ENCODE measurements around the gene BEND2.

DNA sequence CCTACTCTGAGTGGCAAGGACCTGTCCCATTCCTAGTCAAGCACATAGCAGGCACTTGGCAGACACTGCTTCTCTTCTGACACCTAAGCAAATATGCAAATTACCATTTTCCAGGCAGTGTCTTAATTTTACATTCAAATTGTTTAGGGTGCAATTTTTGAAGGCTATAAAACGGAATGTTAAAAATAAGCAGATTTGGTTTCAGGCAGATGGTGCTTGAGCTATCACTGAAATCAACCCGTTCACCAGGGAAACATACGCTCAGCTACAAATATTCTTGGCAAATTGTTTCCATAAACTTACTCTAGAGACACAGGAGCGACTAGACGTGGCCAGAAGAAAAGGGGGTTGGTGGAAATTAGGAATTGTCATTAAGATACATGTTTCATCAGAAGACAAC lies 45.7 kb downstream of the BEND2 start:
- TF ChIP-seq, protein P1, sequence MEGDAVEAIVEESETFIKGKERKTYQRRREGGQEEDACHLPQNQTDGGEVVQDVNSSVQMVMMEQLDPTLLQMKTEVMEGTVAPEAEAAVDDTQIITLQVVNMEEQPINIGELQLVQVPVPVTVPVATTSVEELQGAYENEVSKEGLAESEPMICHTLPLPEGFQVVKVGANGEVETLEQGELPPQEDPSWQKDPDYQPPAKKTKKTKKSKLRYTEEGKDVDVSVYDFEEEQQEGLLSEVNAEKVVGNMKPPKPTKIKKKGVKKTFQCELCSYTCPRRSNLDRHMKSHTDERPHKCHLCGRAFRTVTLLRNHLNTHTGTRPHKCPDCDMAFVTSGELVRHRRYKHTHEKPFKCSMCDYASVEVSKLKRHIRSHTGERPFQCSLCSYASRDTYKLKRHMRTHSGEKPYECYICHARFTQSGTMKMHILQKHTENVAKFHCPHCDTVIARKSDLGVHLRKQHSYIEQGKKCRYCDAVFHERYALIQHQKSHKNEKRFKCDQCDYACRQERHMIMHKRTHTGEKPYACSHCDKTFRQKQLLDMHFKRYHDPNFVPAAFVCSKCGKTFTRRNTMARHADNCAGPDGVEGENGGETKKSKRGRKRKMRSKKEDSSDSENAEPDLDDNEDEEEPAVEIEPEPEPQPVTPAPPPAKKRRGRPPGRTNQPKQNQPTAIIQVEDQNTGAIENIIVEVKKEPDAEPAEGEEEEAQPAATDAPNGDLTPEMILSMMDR (IDR thresholded peaks at IDR 0.05) = no peak
- no peak for TF ChIP-seq ZFX (IDR thresholded peaks at IDR 0.05; ENCODE audit: borderline replicate concordance)

All from 22Rv1 (cell line).